COLO829 (cell line): Measurements from ENCODE around the gene CACNA1D.
"Not testable (repeated sequence)": the region's sequence is repeated elsewhere in the genome, so short reads cannot be mapped to it uniquely, and the experiment has no call there.

Source experiments
- DNase-seq: peaks from one replicate; pipeline ENCODE4 v3.0.0; 2012; ENCODE audit warnings: low spot score

The CACNA1D gene

DNA sequence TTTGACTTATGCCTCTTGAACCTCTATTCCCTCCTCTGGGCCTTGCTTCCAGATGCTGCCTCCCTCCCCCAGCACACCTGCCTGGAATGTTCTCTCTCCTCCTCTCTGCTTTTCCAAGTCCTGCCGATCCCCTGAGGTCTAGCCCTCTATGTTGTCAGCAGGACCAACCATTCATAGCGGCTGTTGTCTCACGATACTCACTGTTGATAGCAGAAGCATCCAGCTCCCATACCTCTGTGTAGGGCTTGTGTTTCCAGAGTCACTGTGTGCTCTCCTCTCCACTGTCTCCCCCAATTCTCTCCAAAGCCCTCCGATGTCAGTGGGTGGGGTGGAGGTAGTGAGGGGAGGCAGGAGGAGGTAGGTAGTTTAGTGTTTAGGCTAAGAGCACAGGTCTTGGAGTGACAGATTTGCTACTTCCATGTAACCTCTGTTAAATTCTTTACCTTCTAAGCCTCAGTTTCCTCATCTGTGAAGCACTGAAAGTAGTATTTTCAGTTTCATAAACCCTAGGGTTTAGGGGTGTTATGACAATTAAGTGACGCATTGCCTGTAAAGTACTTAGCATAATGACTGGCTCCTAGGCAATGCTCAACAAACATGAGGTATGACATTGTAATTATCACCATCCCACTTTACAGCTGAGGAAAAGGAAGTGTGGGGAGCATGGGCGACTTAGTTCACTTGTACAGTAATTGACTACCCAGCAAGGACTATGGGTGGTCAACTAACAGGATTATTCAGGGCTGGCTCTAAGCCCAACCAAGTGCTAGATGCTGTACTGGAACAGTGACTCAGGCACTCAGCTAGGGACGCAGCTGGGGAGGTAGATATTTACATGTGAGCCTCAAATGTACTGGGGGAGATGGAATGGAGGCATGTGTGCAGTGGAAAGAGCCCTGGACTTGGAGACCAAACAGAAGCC, 122.8 kb downstream of the CACNA1D start:
- DNase-seq = no peak

GRCh38 chr3:53617893-53618523, 123.6 kb downstream of the CACNA1D start:
- DNase-seq = no peak

GRCh38 chr3:53618524-53618906, 124.1 kb downstream of the CACNA1D start:
- no peak for DNase-seq

DNA sequence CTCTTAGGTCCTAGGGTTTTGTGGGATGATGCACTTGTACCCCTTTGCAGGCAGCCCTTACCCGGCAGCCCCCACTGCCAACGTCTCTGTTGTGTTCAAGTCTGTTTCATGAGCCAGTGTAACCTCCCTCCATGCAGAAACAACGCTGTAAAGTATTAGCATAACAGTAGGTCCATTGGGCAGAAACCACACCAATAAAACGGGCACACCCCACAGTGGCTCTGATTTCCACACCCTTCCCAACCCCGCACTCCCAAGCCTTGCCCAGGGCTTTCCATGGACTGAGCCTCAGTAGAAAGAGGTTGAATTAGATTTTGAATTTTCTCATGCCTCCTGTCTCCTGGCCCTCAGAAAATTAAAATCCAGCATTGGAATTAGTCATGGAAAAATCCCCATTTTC, 124.5 kb downstream of the CACNA1D start:
- no peak for DNase-seq

- DNase-seq = no peak
These were observed 129.8 kb downstream of the CACNA1D start for GRCh38 chr3:53624061-53624857.

DNA sequence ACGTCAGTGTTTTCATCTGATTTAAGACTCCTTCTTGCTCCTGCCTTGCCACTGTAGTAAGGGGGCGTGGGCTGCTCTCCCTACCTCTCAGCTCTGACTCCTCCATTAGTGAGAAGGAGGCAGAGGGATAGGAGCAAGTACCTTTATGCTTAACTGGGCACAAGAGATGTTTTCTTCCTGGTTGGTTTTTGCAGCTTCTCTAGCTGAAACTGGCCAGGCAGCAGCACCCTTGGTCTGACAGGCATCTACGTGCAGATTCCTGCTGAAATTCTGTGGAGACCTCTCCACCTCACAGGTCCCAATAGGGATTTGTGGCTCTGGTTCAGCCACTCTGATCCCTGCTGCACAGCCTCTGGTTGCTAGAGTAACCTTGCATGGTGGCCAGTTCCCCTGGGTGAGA, 132.5 kb downstream of the CACNA1D start:
- no peak for DNase-seq

- no peak for DNase-seq
These were observed 134.4 kb downstream of the CACNA1D start for GRCh38 chr3:53628536-53629401.

- DNase-seq = no peak
These were observed 135.0 kb downstream of the CACNA1D start for GRCh38 chr3:53629402-53629723.

DNA sequence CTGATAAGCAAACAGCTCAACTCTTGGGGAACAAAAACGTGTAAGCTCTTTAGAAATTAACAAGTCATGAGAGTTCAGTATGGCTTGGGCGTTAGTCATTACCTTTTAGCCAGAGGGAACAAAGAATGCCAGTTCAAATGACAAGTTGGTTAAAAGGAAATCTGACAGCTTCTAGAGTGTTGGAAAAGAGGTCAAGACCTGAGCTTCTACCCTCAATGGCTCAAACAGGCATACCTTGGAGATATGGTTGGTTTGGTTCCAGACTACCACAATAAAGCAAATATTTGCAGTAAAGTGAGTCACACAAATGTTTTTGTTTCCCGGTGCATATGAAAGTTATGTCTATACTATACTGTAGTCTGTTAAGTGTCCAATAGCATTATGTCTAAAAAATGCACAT, 136.1 kb downstream of the CACNA1D start:
- no peak for DNase-seq

GRCh38 chr3:53633197-53633787, 138.9 kb downstream of the CACNA1D start:
- DNase-seq = no peak

DNA sequence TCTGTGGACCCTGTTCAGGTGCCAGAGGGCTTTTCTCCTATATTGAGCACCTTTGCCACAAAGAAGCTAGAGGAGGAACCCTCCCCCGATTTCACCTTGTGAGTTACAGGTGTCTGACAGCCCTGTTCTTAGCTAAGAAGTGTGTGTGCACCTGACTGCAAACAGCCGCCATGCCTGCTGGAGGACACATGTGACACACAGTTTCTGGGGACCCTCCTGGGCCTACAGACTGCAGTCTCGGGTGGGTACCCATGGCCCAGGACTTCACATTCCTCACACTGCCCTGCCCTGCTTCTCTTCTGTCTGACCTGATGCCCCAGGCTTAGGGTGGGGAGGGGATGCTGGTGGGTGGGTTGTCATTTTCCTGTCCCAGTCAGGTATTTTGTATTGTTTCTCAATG, 140.6 kb downstream of the CACNA1D start:
- no peak for DNase-seq

DNA sequence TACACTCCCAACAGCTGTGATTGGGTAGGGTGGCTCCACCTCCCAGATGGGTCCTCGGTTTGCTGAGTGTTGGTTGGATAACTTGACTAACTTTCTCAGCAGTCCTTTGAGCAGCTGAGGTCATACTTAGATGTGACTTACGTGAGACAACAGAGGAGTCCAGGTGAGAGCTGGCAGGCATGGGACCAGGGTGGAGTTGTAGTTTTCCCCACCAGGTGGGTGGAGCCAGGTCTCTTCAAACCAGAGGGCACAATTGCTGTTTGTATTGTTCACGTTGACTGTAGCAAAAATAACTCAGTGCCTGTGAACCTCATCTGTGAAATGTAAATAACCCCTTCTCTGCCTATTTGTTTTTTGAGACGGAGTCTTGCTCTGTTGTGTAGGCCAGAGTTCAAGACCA, 144.4 kb downstream of the CACNA1D start:
- DNase-seq = not testable (repeated sequence)

DNA sequence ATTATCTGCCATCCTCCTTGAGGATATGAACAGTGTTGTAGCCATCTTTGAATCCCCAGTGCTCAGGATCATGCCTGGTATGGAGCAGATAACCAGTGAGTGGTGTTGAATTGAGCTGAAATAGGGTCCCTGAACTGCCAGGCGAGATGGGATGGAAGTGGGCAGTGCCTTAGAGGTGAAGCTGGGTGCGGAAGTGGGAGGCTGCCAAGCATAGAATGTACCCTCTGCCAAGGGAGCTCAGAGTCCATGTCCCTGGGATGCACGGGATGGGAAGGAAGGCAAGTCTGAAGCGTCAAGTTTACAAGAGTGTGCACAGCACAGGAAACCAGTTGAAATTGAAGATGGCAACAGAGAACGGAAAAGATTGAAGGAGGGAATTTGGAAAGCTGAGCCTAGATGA, 147.0 kb downstream of the CACNA1D start:
- no peak for DNase-seq

GRCh38 chr3:53642211-53642610, 147.8 kb downstream of the CACNA1D start:
- no peak for DNase-seq

DNA sequence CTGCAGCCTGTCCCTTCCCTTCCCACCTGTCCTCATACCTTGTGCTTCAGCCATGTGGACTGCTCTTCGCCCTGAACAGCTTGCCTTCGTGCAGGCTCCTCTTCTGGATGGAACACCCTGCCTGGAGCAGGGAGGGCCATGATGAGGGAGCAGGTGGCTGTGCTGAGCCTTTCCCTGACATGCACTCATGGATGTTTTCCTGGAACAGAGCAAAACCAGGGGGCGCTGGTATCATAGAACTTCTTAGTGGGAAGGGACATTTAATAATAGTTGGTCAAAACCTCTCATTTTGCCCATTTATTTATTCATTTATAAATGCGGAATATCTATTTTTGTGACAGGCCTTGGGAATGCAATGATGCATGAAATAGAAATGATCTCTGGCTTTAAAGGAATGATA, 149.3 kb downstream of the CACNA1D start:
- DNase-seq = no peak

DNA sequence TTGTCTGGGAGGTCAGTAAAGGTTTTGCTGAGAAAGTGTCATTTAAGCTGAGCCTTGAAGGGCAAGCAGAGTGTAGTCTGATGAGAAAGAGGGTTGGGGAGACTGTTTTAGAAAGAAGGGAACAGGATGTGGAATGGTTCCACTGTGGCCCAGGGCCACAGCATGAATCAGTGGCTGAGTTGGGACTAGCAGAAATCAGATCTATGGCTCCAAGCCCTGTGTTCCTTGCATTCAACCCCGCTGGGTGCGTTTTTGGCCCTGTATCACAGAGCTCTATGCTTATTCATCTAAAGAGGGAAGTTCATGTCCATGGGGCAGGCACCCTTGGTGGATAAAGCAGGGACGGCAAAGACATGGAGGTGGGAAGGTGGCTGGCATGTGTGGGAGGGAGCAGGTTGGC, 151.3 kb downstream of the CACNA1D start:
- DNase-seq = no peak

DNA sequence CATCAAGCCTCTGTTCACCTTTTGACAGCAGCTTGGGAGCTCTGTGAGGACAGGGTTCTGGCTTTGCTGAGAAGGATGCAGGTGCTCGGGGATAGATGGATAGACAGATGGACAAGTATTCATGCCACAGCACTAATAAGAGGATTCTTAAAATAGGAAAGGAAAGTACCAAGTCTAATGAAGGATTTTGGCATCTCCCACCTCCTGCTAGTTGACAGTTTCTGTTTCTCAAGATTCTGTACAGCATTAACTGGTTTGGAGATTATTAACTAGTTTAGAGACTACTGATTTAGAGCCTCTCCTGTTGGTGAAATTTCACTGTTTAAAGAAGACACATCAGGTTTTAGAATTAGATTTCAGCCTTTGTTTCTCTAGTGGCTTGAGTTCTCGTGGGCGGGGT, 152.3 kb downstream of the CACNA1D start:
- DNase-seq = no peak

GRCh38 chr3:53649816-53650215, 155.4 kb downstream of the CACNA1D start:
- DNase-seq = no peak

DNA sequence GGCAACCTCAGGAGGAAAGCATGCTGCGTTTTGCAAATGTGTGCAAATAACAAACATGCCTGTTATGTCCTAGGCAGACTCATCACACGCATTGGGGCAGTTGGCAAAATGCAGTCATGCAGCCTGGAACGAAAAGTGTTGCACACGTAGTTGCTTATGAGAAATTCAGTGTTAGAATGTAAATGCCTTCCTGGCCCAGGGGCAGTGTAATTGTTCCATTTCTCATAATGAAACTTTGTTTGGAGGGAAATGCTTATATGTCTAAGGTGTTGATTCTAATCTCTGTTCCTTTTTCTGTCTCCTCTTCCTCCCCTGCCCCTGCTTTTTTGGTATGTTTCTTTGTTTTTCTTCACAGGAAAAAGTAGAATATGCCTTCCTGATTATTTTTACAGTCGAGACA, 156.0 kb downstream of the CACNA1D start:
- DNase-seq = no peak

- DNase-seq = no peak
These were observed 156.7 kb downstream of the CACNA1D start for GRCh38 chr3:53650928-53651661.

GRCh38 chr3:53651927-53652326, 157.5 kb downstream of the CACNA1D start:
- no peak for DNase-seq
